Smooth muscle cell of the brain vasculature (primary cell): ENCODE results near the gene C1orf159.
A peak's percentile ranks its signal among the peaks of the same experiment; 100 is the strongest.
"Not testable (repeated sequence)": the region's sequence is repeated elsewhere in the genome, so short reads cannot be mapped to it uniquely, and the experiment has no call there.

Experiments
- DNase-seq: peaks from one replicate; pipeline ENCODE4 v3.0.0-alpha.2; 2012; ENCODE audit warnings: low read depth, low spot score

Gene C1orf159

DNA sequence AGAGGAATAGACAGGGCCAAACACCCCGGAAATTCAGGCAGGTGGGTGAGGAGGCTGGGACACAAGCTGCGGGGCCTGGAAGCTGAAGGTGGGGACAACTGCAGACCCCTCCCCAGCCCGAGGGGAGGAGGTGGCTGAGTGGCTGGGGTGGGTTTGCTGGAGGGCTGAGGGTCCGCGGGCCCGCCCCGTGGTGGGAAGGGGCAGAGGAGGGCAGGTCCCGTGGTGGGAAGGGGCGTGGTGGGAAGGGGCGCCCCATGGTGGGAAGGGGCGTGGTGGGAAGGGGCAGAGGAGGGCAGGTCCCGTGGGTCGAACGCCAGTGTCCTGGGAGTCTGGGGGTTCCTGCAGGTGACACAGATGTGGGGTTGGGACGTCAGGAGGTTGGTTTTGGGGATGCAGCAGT lies 33.5 kb upstream of the C1orf159 start:
- no peak for DNase-seq

DNA sequence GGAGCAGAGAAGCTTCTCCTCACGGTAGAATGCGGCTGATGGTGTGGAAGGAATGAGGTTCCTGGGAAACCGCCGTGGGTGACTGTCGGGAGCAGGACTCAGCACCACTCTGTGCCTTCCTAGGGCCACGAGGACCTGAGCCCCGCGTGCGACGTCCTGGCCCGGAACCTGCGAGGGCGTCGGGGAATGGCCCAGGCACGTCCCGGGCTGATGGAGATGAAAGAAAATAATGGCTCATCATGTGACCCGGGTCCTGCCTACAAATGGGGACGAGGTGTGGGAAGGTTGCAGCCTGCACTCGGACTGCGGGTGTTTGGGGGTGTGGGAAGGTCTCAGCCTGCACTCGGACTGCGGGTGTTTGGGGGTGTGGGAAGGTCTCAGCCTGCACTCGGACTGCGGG lies 32.7 kb upstream of the C1orf159 start:
- DNase-seq = no peak

DNA sequence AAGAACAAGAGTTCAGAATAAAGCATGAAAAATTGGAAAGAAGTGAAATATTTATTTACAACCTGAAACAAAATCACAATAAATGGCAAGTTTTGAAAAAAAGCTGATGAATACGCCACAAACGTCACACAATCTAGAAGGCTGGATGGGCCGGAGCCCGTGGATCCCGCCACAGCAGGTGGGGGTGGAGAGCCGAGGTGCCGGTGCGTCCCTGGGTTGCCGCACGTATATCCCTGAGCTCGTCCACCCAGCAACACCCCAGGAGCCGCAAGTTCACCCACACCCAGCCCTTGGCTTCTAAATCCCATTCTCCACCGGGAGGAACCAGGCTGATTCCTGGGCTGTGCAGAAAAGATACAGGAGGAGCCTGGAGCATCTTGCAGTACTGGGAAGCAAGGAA lies 32.2 kb upstream of the C1orf159 start:
- no peak for DNase-seq

GRCh38 chr1:1146596-1146995 lies 30.7 kb upstream of the C1orf159 start:
- no peak for DNase-seq

GRCh38 chr1:1146026-1146425 lies 30.1 kb upstream of the C1orf159 start:
- DNase-seq = no peak

DNA sequence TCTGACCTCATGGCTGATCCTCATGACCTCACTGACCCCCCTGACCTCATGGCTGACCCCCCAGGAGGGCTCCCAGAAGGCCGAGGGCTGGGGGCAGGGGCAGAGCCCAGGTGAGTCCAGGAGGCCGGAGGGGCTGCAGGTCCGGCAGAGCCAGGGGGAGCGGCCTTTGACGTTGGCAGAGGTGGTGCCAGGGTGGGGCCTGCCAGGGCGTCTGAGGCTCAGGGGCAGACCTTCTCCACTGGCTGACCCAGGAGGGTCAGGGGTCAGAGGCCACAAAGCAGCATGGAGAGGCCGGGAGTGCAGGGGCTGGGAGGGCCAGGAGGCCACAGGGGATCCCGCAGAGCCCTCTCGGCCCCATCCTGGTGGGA lies 29.6 kb upstream of the C1orf159 start:
- DNase-seq = no peak

- no peak for DNase-seq
Observed at GRCh38 chr1:1144843-1145546, 29.1 kb upstream of the C1orf159 start.

GRCh38 chr1:1144122-1144842 lies 28.4 kb upstream of the C1orf159 start:
- no peak for DNase-seq

DNA sequence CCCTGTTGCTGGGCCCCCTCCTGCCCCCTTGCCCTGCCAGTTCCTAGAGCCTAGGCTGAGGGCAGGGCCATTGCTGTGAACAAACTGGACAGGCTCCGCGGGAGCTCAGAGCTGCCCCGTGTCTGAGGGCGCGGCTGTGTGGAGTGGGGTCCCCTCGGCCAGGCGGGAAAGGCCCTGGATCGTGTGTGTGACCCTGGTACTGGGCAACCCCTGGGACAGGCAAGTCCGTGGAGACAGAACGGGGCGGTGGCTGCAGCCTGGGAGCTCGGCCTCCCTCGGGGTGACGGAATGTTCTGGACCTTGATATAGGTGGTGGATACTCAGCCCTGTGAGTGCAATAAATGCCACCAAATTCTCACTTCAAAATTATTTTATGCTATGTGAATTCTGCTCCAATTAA lies 27.7 kb upstream of the C1orf159 start:
- no peak for DNase-seq

- no peak for DNase-seq
Observed at GRCh38 chr1:1142844-1143243, 27.0 kb upstream of the C1orf159 start.

DNA sequence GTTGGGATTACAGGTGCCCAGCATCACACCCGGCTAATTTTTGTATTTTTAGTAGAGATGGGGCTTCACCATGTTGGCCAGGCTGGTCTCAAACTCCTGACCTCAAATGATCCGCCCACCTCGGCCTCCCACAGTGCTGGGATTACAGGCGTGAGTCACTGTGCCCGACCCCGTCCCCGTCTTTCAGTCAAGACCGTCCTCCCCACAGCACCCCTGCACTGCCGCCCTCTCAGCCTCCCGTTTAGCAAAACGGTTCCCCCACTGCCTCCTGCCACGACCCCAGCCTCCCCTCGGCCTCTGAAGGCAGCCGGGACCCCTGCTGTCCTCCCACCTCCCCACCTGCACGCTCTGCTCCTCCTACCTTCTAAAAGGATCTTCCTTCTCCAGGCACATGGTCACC lies 26.5 kb upstream of the C1orf159 start:
- not testable (repeated sequence) for DNase-seq

GRCh38 chr1:1141911-1142250 lies 26.0 kb upstream of the C1orf159 start:
- DNase-seq = no peak

GRCh38 chr1:1141244-1141910 lies 25.5 kb upstream of the C1orf159 start:
- no peak for DNase-seq

DNA sequence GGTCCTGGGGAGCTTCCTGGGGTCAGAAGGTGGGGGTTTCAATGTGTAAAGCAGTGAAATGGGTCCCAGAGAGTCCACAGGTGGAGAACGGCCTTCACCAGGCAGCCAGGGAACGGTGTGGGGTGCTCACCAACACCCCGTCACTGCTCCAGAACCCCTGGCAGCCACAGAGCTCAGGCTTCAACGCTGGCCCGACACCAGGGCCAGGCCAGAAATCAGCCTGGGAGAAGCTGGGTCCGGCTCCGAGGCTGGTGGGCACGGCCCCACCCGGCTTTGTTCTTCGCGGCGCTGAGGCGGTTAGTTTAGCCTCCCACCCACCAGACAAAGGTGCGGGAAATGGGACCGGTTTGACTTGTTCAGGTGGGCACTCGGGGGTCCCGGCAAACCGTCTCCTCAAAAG lies 24.8 kb upstream of the C1orf159 start:
- no peak for DNase-seq

- no peak for DNase-seq
Observed at GRCh38 chr1:1137256-1138045, 21.6 kb upstream of the C1orf159 start.

DNA sequence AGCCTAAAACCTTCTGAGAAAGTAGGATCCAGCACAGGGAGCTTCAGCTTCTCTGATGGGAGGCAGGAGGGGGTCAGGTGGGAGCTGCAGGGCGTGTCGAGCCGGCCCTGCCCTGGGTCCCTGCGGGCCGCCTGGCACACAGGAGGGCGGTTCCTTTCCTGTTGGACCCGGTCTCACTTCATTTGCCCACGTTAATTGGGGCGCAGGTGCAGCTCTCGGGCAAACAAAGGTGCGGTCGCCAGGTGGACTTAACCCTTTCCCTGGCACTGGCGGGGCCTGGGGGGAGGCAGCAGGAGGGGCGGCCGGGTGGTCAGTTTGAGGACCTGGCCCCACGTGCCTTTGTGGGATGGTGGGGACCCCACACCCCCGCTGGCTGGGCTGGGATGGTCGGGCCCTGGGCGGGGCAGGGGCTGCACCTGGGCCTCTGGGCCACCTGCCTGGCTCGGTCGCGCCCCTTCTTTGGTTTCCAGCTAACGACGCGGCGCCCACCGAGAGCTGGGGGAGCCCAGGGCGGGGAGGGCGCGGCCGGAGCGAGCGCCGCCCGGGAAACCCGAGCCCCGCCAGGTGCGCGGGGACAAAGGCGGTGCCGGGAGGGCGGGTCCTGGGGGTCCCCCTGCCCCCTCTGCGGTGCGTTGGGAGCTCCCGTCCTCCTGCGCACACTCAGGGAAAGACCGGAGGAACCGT lies 20.8 kb upstream of the C1orf159 start:
- DNase-seq = no peak

DNA sequence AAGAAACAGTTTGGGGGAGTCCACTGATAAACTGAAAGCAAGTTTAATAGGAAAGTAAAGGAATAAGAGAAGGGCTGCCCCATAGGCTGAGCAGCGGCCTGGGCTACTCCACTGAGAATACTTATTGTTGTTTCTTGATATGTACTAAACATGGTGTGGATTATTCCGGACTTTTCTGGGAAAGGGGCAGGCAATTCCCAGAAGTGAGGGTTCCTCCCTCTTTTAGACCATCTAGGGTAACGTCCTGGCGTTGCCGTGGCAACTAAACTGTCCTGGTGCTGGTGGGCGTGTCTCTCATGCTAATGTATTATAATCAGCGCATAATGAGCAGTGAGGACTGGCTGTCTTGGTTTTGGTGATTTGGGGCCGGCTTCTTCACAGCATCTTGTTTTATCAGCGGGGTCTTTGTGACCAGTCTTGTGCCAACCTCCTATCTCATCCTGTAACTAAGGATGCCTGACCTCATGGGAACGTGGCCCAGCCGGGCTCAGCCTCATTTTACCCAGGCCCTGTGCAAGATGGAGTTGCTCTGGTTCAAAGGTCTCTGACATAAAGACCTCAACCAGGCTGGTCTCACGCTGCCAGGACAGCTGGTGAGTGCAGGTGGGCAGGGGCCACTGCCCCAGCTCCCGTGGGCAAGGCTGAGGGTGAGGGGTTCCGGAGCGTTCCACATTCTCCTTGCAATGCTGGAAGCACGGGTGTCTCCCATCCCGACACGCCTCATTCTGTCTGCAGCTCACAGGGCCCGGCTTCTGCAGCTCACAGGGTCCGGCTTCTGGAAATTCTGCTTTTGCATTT lies 19.6 kb upstream of the C1orf159 start:
- no peak for DNase-seq

- DNase-seq = no peak
Observed at GRCh38 chr1:1134300-1134970, 18.5 kb upstream of the C1orf159 start.

DNA sequence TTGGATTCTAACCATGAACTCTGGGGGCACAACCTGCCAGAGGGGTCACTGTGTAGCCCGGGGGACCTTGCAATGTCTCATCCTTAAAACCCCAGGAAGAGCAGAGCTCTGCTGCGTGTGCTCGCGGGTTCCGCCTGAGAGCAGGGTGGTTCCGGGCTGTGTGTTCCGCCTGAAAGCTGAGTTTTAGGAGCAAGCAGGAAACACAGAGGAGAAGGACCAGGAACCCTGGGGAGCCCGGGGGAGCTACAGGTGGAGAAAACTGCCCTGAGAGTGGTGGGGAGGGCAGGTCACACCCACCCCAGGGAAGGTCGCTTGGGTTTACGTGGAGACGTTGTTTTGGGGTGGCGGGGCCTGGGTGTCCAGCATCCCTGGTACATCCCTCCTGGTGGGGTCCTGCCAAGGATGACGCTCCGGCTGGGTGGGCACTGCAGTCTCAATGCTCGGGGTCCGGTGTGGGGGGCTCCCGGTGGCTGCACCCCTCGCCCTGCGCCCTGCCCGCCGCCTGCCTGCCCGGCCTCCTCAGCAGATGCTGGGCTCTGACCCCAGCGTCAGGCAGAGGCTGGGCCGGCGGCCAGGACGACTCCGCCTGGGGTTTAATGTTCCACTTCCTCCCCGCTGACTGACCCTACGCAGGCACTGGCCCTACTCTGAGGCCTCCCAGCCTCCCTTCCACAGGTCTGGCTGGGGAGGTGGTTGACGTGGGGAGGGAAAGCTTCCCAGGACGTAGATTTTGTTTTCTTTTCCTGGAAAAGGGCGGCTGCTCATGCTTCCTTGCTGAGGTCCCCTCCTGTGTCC lies 17.3 kb upstream of the C1orf159 start:
- peak; percentile 51 for DNase-seq
